ENCODE results near the gene ZNF280C. TPM values are rescaled to one million over a fixed set of nuclear protein-coding genes. Genes with fewer than 3 reads are reported as not detected.

Gene ZNF280C
- total RNA-seq, 1 donor, result 12.1 TPM

- no peak for DNase-seq (ENCODE audit: low read depth)
- TF ChIP-seq, protein P1, sequence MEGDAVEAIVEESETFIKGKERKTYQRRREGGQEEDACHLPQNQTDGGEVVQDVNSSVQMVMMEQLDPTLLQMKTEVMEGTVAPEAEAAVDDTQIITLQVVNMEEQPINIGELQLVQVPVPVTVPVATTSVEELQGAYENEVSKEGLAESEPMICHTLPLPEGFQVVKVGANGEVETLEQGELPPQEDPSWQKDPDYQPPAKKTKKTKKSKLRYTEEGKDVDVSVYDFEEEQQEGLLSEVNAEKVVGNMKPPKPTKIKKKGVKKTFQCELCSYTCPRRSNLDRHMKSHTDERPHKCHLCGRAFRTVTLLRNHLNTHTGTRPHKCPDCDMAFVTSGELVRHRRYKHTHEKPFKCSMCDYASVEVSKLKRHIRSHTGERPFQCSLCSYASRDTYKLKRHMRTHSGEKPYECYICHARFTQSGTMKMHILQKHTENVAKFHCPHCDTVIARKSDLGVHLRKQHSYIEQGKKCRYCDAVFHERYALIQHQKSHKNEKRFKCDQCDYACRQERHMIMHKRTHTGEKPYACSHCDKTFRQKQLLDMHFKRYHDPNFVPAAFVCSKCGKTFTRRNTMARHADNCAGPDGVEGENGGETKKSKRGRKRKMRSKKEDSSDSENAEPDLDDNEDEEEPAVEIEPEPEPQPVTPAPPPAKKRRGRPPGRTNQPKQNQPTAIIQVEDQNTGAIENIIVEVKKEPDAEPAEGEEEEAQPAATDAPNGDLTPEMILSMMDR (IDR thresholded peaks at IDR 0.05; ENCODE audit: insufficient read depth, low read depth, low read length), result no peak
These were observed 84.5 kb downstream of the ZNF280C start for GRCh38 chrX:130184168-130184567.

GRCh38 chrX:130179579-130180215 is 89.0 kb downstream of the ZNF280C start:
- TF ChIP-seq, protein P1 (IDR thresholded peaks at IDR 0.05; ENCODE audit: insufficient read depth, low read depth, low read length), result no peak
- peak; percentile 11 for DNase-seq (ENCODE audit: low read depth)
- H3K4me3 ChIP-seq (ENCODE audit: low read depth, low read length), result no peak overlapping the region

More at GRCh38 chrX:130184168-130184567, 84.5 kb downstream of the ZNF280C start:
- H3K4me3 ChIP-seq (ENCODE audit: low read depth, low read length), result no peak overlapping the region

- no peak overlapping the region for H3K4me3 ChIP-seq (ENCODE audit: low read depth, low read length)
- TF ChIP-seq, protein P1 (IDR thresholded peaks at IDR 0.05; ENCODE audit: insufficient read depth, low read depth, low read length), result no peak
- DNase-seq (ENCODE audit: low read depth), result no peak
These were observed 89.5 kb downstream of the ZNF280C start for GRCh38 chrX:130179170-130179569.

GRCh38 chrX:130176942-130177341 is 91.8 kb downstream of the ZNF280C start:
- no peak for DNase-seq (ENCODE audit: low read depth)
- TF ChIP-seq, protein P1 (IDR thresholded peaks at IDR 0.05; ENCODE audit: insufficient read depth, low read depth, low read length), result no peak
- no peak overlapping the region for H3K4me3 ChIP-seq (ENCODE audit: low read depth, low read length)

DNA sequence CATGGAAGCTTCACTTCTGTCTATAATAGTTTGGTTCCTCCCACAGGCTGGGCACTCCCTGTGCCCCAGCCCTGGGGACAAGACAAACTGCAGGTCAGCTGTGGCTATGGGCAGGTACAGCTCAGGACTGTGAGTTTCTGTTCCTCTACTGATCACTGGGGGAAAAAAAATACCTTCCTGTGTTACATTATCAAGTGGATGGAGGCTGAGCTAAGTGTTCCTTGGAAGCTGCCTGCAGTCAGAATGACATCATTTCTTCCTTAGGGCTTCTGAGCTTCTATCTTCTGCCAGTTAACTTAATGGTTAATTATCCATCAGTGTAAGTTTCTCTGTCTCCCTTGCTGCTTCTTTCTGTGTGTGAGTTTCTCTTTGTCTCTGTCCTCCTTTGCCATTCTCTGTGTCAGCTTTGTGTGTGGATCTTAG is 92.3 kb downstream of the ZNF280C start:
- no peak overlapping the region for H3K4me3 ChIP-seq (ENCODE audit: low read depth, low read length)
- TF ChIP-seq, protein P1 (IDR thresholded peaks at IDR 0.05; ENCODE audit: insufficient read depth, low read depth, low read length), result no peak
- no peak for DNase-seq (ENCODE audit: low read depth)

DNA sequence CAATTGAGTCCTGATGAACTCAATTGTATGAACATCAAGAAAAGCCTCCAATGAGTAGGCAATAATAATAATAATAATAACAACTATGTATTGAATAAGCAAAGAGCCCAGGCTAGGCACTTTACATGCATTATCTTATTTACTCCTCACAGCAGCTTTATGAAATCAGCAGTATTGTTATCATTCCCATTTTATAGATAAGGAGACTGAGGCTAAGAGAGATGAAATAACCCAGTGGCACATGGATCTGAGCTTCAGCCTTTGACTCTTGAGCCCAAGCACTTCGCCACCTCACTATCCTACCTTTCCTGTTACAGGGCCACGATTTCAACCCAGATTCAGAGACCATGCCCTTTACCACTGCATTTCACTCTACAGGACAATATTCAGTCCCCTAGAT is 93.8 kb downstream of the ZNF280C start:
- no peak overlapping the region for H3K4me3 ChIP-seq (ENCODE audit: low read depth, low read length)
- TF ChIP-seq, protein P1 (IDR thresholded peaks at IDR 0.05; ENCODE audit: insufficient read depth, low read depth, low read length), result no peak
- DNase-seq (ENCODE audit: low read depth), result no peak

Measured in fibroblast of villous mesenchyme (primary cell).